Measurements from ENCODE around the gene METTL16. TPM values are rescaled to one million over a fixed set of nuclear protein-coding genes. Genes with fewer than 3 reads are reported as not detected.

The METTL16 gene
- total and polyA plus RNA-seq, 2 of the 8 experiments (the other 6 are each of a cell fraction or from before 2014, with no cell fraction given): 22.8 to 59.4 TPM

GRCh38 chr17:2427215-2427614, 84.5 kb downstream of the METTL16 start (continued):
- TF ChIP-seq TBP (IDR thresholded peaks at IDR 0.05; ENCODE audit: low read depth, low read length) (no peak), SIRT6 (IDR thresholded peaks at IDR 0.05; ENCODE audit: low read length) (no peak), JUN (IDR thresholded peaks at IDR 0.05; ENCODE audit: low read depth, low read length) (no peak), YY1 (IDR thresholded peaks at IDR 0.05; ENCODE audit: low read depth, low read length) (no peak), SRF (IDR thresholded peaks at IDR 0.05; ENCODE audit: low read depth, low read length) (no peak), CREB1 (IDR thresholded peaks at IDR 0.05) (no peak), TAF7 (optimal IDR thresholded peaks at IDR 0.05; ENCODE audit: borderline replicate concordance, low read depth, low read length) (no peak), CHD2 (IDR thresholded peaks at IDR 0.05; ENCODE audit: low read length) (no peak)
